ENCODE results near the gene GTF2H1. TPM values are rescaled to one million over a fixed set of nuclear protein-coding genes. Genes with fewer than 3 reads are reported as not detected.

Gene GTF2H1
- total and polyA plus RNA-seq, 9 of the 15 experiments (the other 6 are each of a cell fraction or from before 2014, with no cell fraction given), result 56.9 to 126 (median 92.1) TPM

- TF ChIP-seq XRCC3 (IDR thresholded peaks at IDR 0.05) (no peak), HOMEZ (CRISPR knock-in tag; IDR thresholded peaks at IDR 0.05) (no peak), ETV1 (tag; conservative IDR thresholded peaks at IDR 0.05; ENCODE audit: low read depth) (no peak), NRF1 (conservative IDR thresholded peaks at IDR 0.05 in 1 of 2, IDR thresholded peaks at IDR 0.05 in 1 of 2) (no peak), HNRNPH1 (optimal IDR thresholded peaks at IDR 0.05; ENCODE audit: low read depth, low read length) (no peak), MTA3 (IDR thresholded peaks at IDR 0.05; ENCODE audit: borderline replicate concordance) (0 out of 2 replicates have a peak, but pooled peaks have one; percentile 33), HNRNPK (IDR thresholded peaks at IDR 0.05; ENCODE audit: low read depth, low read length, poor library complexity, severe bottlenecking) (no peak), CREBBP (IDR thresholded peaks at IDR 0.05; ENCODE audit: low read depth, low read length) (no peak), DNMT1 (IDR thresholded peaks at IDR 0.05) (no peak), TAF9B (IDR thresholded peaks at IDR 0.05; ENCODE audit: partially characterized antibody) (no peak), NCOR1 (IDR thresholded peaks at IDR 0.05) (no peak), GATA2 (CRISPR knock-in tag; IDR thresholded peaks at IDR 0.05) (peak; percentile 44; the same call in 1 of the 2 replicates), THAP7 (CRISPR knock-in tag; IDR thresholded peaks at IDR 0.05) (no peak), HMBOX1 (IDR thresholded peaks at IDR 0.05) (0 out of 2 replicates have a peak, but pooled peaks have one; percentile 10), JUNB (CRISPR knock-in tag; conservative IDR thresholded peaks at IDR 0.05) (no peak), AFF4 (CRISPR knock-in tag; IDR thresholded peaks at IDR 0.05) (no peak), KDM4B (IDR thresholded peaks at IDR 0.05; ENCODE audit: borderline replicate concordance in 2 of 2, low read depth in 1 of 2) (no peak), RBM15 (IDR thresholded peaks at IDR 0.05; ENCODE audit: insufficient read depth, low read length) (no peak), SUPT5H (IDR thresholded peaks at IDR 0.05) (0 out of 2 replicates have a peak, but pooled peaks have one; percentile 6), ZNF589 (CRISPR knock-in tag; IDR thresholded peaks at IDR 0.05; ENCODE audit: low read depth) (no peak), NEUROD1 (IDR thresholded peaks at IDR 0.05; ENCODE audit: borderline replicate concordance, low read depth, low read length, partially characterized antibody) (no peak), MYBL2 (IDR thresholded peaks at IDR 0.05; ENCODE audit: low read depth) (no peak), MYBL2 (CRISPR knock-in tag; IDR thresholded peaks at IDR 0.05; ENCODE audit: borderline replicate concordance) (no peak), ZNF644 (tag; IDR thresholded peaks at IDR 0.05; ENCODE audit: low read depth) (no peak)
These were observed 2.0 kb downstream of the GTF2H1 start (continued) for GRCh38 chr11:18324381-18324780.

Data from K562 (cell line).